Ramos (cell line): ENCODE measurements around the gene CCDC92B.
"Not testable (repeated sequence)": the region's sequence is repeated elsewhere in the genome, so short reads cannot be mapped to it uniquely, and the experiment has no call there.

Experiments
- in situ Hi-C: fragments of 300-500 bp; cut with MboI; formaldehyde crosslinking; loops from one replicate; pipeline ENCODE4 v1.14.3; 2022; ENCODE audit warnings: low sequenced_read_pairs; ENCODE audit not compliant: unreplicated experiment

The CCDC92B gene

GRCh38 chr17:2704890-2705248, 44.6 kb downstream of the CCDC92B start:
- in situ Hi-C loops = no loop called here

GRCh38 chr17:2704031-2704889, 45.2 kb downstream of the CCDC92B start:
- in situ Hi-C loops = no loop called here

- in situ Hi-C loops = no loop called here
Observed at GRCh38 chr17:2703606-2704005, 45.8 kb downstream of the CCDC92B start.

GRCh38 chr17:2703181-2703580, 46.3 kb downstream of the CCDC92B start:
- in situ Hi-C loops = no loop called here

- in situ Hi-C loops = no loop called here
Observed at GRCh38 chr17:2701996-2702741, 47.3 kb downstream of the CCDC92B start.

GRCh38 chr17:2701161-2701995, 48.1 kb downstream of the CCDC92B start:
- in situ Hi-C loops = no loop called here

GRCh38 chr17:2700491-2701141, 48.8 kb downstream of the CCDC92B start:
- in situ Hi-C loops = no loop called here

GRCh38 chr17:2700030-2700490, 49.4 kb downstream of the CCDC92B start:
- in situ Hi-C loops = no loop called here

GRCh38 chr17:2699216-2699805, 50.1 kb downstream of the CCDC92B start:
- in situ Hi-C loops = not testable (repeated sequence)

- in situ Hi-C loops = no loop called here
Observed at GRCh38 chr17:2697611-2698162, 51.8 kb downstream of the CCDC92B start.

- in situ Hi-C loops = no loop called here
Observed at GRCh38 chr17:2695961-2696760, 53.3 kb downstream of the CCDC92B start.

GRCh38 chr17:2695243-2695960, 54.0 kb downstream of the CCDC92B start:
- in situ Hi-C loops = no loop called here

- in situ Hi-C loops = no loop called here
Observed at GRCh38 chr17:2694381-2695242, 54.8 kb downstream of the CCDC92B start.

- in situ Hi-C loops = no loop called here
Observed at GRCh38 chr17:2693561-2694380, 55.7 kb downstream of the CCDC92B start.

- in situ Hi-C loops = no loop called here
Observed at GRCh38 chr17:2692781-2693135, 56.7 kb downstream of the CCDC92B start.
